ENCODE measurements around the gene CYFIP1.

DNA sequence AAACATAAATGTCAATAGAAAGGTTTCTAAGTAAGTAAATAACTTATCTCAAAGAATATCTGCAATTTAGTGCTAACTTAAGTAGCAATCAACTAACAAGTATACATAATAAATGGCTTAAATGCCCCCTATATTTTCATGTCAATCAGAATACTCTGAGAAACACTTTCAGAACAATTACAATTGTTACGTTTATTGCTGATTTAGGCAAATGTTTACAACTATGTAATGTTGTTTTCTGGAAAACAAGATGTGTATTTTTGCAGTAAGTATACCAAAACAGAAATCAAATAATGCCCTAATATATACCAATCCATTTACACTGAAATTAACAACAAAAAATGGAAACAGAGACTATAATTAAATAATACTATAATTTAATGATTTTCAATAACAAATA lies 46.0 kb upstream of the CYFIP1 start:
- TF ChIP-seq, protein P1, sequence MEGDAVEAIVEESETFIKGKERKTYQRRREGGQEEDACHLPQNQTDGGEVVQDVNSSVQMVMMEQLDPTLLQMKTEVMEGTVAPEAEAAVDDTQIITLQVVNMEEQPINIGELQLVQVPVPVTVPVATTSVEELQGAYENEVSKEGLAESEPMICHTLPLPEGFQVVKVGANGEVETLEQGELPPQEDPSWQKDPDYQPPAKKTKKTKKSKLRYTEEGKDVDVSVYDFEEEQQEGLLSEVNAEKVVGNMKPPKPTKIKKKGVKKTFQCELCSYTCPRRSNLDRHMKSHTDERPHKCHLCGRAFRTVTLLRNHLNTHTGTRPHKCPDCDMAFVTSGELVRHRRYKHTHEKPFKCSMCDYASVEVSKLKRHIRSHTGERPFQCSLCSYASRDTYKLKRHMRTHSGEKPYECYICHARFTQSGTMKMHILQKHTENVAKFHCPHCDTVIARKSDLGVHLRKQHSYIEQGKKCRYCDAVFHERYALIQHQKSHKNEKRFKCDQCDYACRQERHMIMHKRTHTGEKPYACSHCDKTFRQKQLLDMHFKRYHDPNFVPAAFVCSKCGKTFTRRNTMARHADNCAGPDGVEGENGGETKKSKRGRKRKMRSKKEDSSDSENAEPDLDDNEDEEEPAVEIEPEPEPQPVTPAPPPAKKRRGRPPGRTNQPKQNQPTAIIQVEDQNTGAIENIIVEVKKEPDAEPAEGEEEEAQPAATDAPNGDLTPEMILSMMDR (conservative IDR thresholded peaks at IDR 0.05; ENCODE audit: low read depth, low read length) = no peak
- TF ChIP-seq EZH2phosphoT487 (IDR thresholded peaks at IDR 0.05; ENCODE audit: borderline replicate concordance, low read length) (no peak), EZH2 (IDR thresholded peaks at IDR 0.05; ENCODE audit: low read length, unreplicated experiment) (no peak)

All from PC-3 (cell line).